IMR-90 (cell line): ENCODE measurements around the gene CYP4F3. TPM values are rescaled to one million over a fixed set of nuclear protein-coding genes. Genes with fewer than 3 reads are reported as not detected.

Source experiments
- ATAC-seq: fragments of 200-7000 bp; cut with Tn5 transposase; 2 replicates; pipeline ENCODE4 v1.9.1; 2020; ENCODE audit warnings: low read depth, mild to moderate bottlenecking, moderate library complexity
- BruUV-seq: library from RNA; stranded (reverse); fragments of 400-500 nt; replicated peaks from 2 replicates; lab custom pipeline; 2021; lab: Mats Ljungman, UMichigan
- CTCF ChIA-PET: fragments of 300-600 bp; formaldehyde crosslinking; extraction: SDS; loops from one replicate; lab custom pipeline; 2021; ENCODE audit warnings: antibody characterized with exemption; lab: Yijun Ruan, JAX
- POLR2A ChIA-PET: fragments of 300-600 bp; sonication (Branson Sonifier 250); formaldehyde crosslinking; loops from one replicate; lab custom pipeline; 2022; ENCODE audit warnings: antibody characterized with exemption; ENCODE audit not compliant: unreplicated experiment; lab: Charles Lee
- DNase-seq: peaks from one replicate; pipeline ENCODE4 v3.0.0; 2013
- H2AFZ ChIP-seq: replicated peaks from 2 replicates; pipeline ENCODE3; 2013; ENCODE audit warnings: low read length, mild to moderate bottlenecking; ENCODE audit not compliant: poor library complexity
- H2AK5ac ChIP-seq: 2 replicates; pipeline ENCODE4 v1.6.1; 2013; ENCODE audit warnings: low read depth, low read length, inconsistent platforms
- H2AK9ac ChIP-seq: replicated peaks from 2 replicates; pipeline ENCODE3; 2013; ENCODE audit warnings: mild to moderate bottlenecking, low read depth, low read length, moderate library complexity; ENCODE audit not compliant: poor library complexity
- H2BK120ac ChIP-seq: 2 replicates; pipeline ENCODE4 v1.6.1; 2013; ENCODE audit warnings: low read depth, low read length, inconsistent platforms
- H2BK15ac ChIP-seq: 3 replicates; pipeline ENCODE4 v1.6.1; 2013; ENCODE audit warnings: low read depth, low read length, inconsistent platforms
- H2BK20ac ChIP-seq: 2 replicates; pipeline ENCODE4 v1.6.1; 2013; ENCODE audit warnings: low read depth, mild to moderate bottlenecking, inconsistent platforms, low read length, moderate library complexity
- H2BK5ac ChIP-seq: 2 replicates; pipeline ENCODE4 v1.6.1; 2013; ENCODE audit warnings: mild to moderate bottlenecking, low read depth, low read length, inconsistent platforms; ENCODE audit not compliant: poor library complexity, severe bottlenecking
- H3K14ac ChIP-seq: replicated peaks from 2 replicates; pipeline ENCODE4 v1.6.1; 2013; ENCODE audit warnings: low read depth, low read length, inconsistent platforms
- H3K18ac ChIP-seq: 2 replicates; pipeline ENCODE4 v1.6.1; 2013; ENCODE audit warnings: low read depth, low read length, control low read depth
- H3K23ac ChIP-seq: 2 replicates; pipeline ENCODE4 v1.6.1; 2013; ENCODE audit warnings: low read depth, low read length, inconsistent platforms
- H3K27ac ChIP-seq: 2 replicates; pipeline ENCODE4 v1.5.1; 2013; ENCODE audit warnings: mild to moderate bottlenecking, control low read depth, low read length; ENCODE audit not compliant: insufficient read depth
- H3K27me3 ChIP-seq: 2 replicates; pipeline ENCODE4 v1.6.1; 2013; ENCODE audit warnings: low read length; ENCODE audit not compliant: control insufficient read depth, insufficient read depth
- H3K36me3 ChIP-seq: 2 replicates; pipeline ENCODE4 v1.6.1; 2013; ENCODE audit warnings: low read length, mixed read lengths; ENCODE audit not compliant: control insufficient read depth, insufficient read depth
- H3K4ac ChIP-seq: 2 replicates; pipeline ENCODE4 v1.6.1; 2013; ENCODE audit warnings: low read depth, low read length, inconsistent platforms
- H3K4me1 ChIP-seq: 2 replicates; pipeline ENCODE4 v1.6.1; 2013; ENCODE audit warnings: low read length, mixed read lengths; ENCODE audit not compliant: control insufficient read depth, insufficient read depth
- H3K4me2 ChIP-seq: 2 replicates; pipeline ENCODE4 v1.6.1; 2013; ENCODE audit warnings: low read depth, mild to moderate bottlenecking, control low read depth, low read length, moderate library complexity
- H3K4me3 ChIP-seq: 2 replicates; pipeline ENCODE4 v1.5.1; 2013; ENCODE audit warnings: low read depth, mild to moderate bottlenecking, control low read depth, low read length, moderate library complexity; ENCODE audit not compliant: insufficient read depth
- H3K56ac ChIP-seq: 2 replicates; pipeline ENCODE4 v1.6.1; 2013; ENCODE audit warnings: low read length, inconsistent platforms; ENCODE audit not compliant: insufficient read depth; ENCODE audit errors: extremely low read depth
- H3K79me1 ChIP-seq, 2 experiments: 2 replicates each; pipeline ENCODE4 v1.6.1; 2013; ENCODE audit warnings: low read length in 2 of 2, inconsistent platforms in 1 of 2, low read depth in 1 of 2
- H3K9ac ChIP-seq: 2 replicates; pipeline ENCODE4 v1.6.1; 2013; ENCODE audit warnings: low read depth, low read length, control low read depth
- H3K9me1 ChIP-seq: 2 replicates; pipeline ENCODE4 v1.6.1; 2013; ENCODE audit warnings: low read length, inconsistent platforms; ENCODE audit not compliant: insufficient read depth
- H3K9me3 ChIP-seq: 2 replicates; pipeline ENCODE4 v1.6.1; 2013; ENCODE audit warnings: low read length; ENCODE audit not compliant: control insufficient read depth, insufficient read depth
- H4K20me1 ChIP-seq: 2 replicates; pipeline ENCODE4 v1.6.1; 2013; ENCODE audit warnings: low read length, inconsistent platforms; ENCODE audit not compliant: insufficient read depth
- H4K5ac ChIP-seq: 2 replicates; pipeline ENCODE4 v1.6.1; 2013; ENCODE audit warnings: mild to moderate bottlenecking, low read depth, low read length, control low read depth
- H4K8ac ChIP-seq, 2 experiments: 2 replicates each; pipeline ENCODE4 v1.6.1; 2013; ENCODE audit warnings: low read depth in 2 of 2, low read length in 2 of 2, control low read depth in 1 of 2, inconsistent platforms in 1 of 2
- H4K91ac ChIP-seq: 2 replicates; pipeline ENCODE4 v1.6.1; 2013; ENCODE audit warnings: low read depth, low read length, inconsistent platforms; ENCODE audit not compliant: insufficient read depth
- BHLHE40 ChIP-seq: fragments of 150-350 bp; IDR thresholded peaks from 2 replicates; pipeline ENCODE4 v1.6.1; 2016; ENCODE audit warnings: mild to moderate bottlenecking, low read depth, low read length
- CEBPB ChIP-seq: IDR thresholded peaks from 2 replicates; pipeline ENCODE4 v1.6.1; 2012; ENCODE audit warnings: low read depth, low read length, improper control_type of control experiment
- CHD1 ChIP-seq: IDR thresholded peaks from 2 replicates; pipeline ENCODE4 v1.6.1; 2012; ENCODE audit warnings: low read depth, low read length, improper control_type of control experiment
- ELK1 ChIP-seq: fragments of 150-350 bp; IDR thresholded peaks from 2 replicates; pipeline ENCODE4 v1.6.1; 2016; ENCODE audit warnings: low read depth, mild to moderate bottlenecking, low read length, moderate library complexity, borderline replicate concordance
- FOS ChIP-seq: fragments of 150-350 bp; IDR thresholded peaks from 2 replicates; pipeline ENCODE4 v1.6.1; 2016; ENCODE audit warnings: low read depth, low read length
- MAFK ChIP-seq: IDR thresholded peaks from 2 replicates; pipeline ENCODE4 v1.6.1; 2012; ENCODE audit warnings: low read depth, low read length, improper control_type of control experiment
- MAZ ChIP-seq: IDR thresholded peaks from 2 replicates; pipeline ENCODE4 v1.6.1; 2012; ENCODE audit warnings: low read depth, mild to moderate bottlenecking, low read length, improper control_type of control experiment, moderate library complexity, borderline replicate concordance
- MXI1 ChIP-seq: IDR thresholded peaks from 2 replicates; pipeline ENCODE4 v1.6.1; 2012; ENCODE audit warnings: low read depth, mild to moderate bottlenecking, low read length, moderate library complexity, borderline replicate concordance
- NFE2L2 ChIP-seq: fragments of 150-350 bp; IDR thresholded peaks from 2 replicates; pipeline ENCODE4 v1.6.1; 2016; ENCODE audit warnings: low read depth, mild to moderate bottlenecking, low read length
- RCOR1 ChIP-seq: IDR thresholded peaks from 2 replicates; pipeline ENCODE4 v1.6.1; 2012; ENCODE audit warnings: mild to moderate bottlenecking, low read length, improper control_type of control experiment; ENCODE audit not compliant: insufficient replicate concordance
- RFX5 ChIP-seq: IDR thresholded peaks from 2 replicates; pipeline ENCODE4 v1.8.0; 2012; ENCODE audit warnings: low read depth, mild to moderate bottlenecking, low read length, moderate library complexity
- SMC3 ChIP-seq: fragments of 150-350 bp; IDR thresholded peaks from 2 replicates; pipeline ENCODE4 v1.6.1; 2016; ENCODE audit warnings: low read depth, mild to moderate bottlenecking, antibody characterized with exemption, low read length, moderate library complexity
- WGBS, 2 experiments: methylation state at CpG; one replicate each; pipeline versions ENCODE4 v1.1.5 to v1.1.7; 2013; ENCODE audit warnings: missing lambda C conversion rate in 2 of 2; ENCODE audit not compliant: insufficient read length in 1 of 2; ENCODE audit errors: extremely low coverage in 2 of 2; 5-methylcytosine and 5-hydroxymethylcytosine counted together
- dilution Hi-C: fragments of 300-500 bp; cut with HindIII; formaldehyde crosslinking; loops from one replicate; pipeline ENCODE4 v1.14.3; 2018; ENCODE audit warnings: low sequenced_read_pairs; ENCODE audit not compliant: unreplicated experiment
- in situ Hi-C: fragments of 300-500 bp; cut with MboI; formaldehyde crosslinking; loops from 3 replicates; pipeline ENCODE4 v1.14.3; 2019; ENCODE audit warnings: low sequenced_read_pairs, inconsistent platforms, mixed read lengths
- intact Hi-C: fragments of 100-400 bp; cut with micrococcal nuclease; formaldehyde crosslinking; loops from 2 replicates; pipeline ENCODE4 v1.10.0; 2022
- polyA plus RNA-seq, 3 experiments: library from polyadenylated mRNA; depleted of rRNA; stranded (reverse); fragments of >200 nt; gene quantifications; 2 replicates each; pipeline ENCODE4 v1.2.3, GENCODE V29; 2012; ENCODE audit warnings: low replicate concordance in 1 of 3
- total RNA-seq: library from RNA; depleted of rRNA; stranded (reverse); fragments of >200 nt; gene quantifications from 2 replicates; pipeline ENCODE4 v1.2.3, GENCODE V29; 2012
- TF ChIP-seq, protein P1 (sequence below): conservative IDR thresholded peaks from 2 replicates; pipeline ENCODE4 v1.5.1; 2012; ENCODE audit warnings: mild to moderate bottlenecking, low read depth, low read length, improper control_type of control experiment
- TF ChIP-seq, protein P2 (sequence below): fragments of 150-350 bp; IDR thresholded peaks from 2 replicates; pipeline ENCODE4 v1.6.1; 2017; ENCODE audit warnings: mild to moderate bottlenecking, antibody characterized with exemption, low read length, low read depth

The CYP4F3 gene
- total and polyA plus RNA-seq, 2 of the 4 experiments (the other 2 are of a cell fraction), result not detected

DNA sequence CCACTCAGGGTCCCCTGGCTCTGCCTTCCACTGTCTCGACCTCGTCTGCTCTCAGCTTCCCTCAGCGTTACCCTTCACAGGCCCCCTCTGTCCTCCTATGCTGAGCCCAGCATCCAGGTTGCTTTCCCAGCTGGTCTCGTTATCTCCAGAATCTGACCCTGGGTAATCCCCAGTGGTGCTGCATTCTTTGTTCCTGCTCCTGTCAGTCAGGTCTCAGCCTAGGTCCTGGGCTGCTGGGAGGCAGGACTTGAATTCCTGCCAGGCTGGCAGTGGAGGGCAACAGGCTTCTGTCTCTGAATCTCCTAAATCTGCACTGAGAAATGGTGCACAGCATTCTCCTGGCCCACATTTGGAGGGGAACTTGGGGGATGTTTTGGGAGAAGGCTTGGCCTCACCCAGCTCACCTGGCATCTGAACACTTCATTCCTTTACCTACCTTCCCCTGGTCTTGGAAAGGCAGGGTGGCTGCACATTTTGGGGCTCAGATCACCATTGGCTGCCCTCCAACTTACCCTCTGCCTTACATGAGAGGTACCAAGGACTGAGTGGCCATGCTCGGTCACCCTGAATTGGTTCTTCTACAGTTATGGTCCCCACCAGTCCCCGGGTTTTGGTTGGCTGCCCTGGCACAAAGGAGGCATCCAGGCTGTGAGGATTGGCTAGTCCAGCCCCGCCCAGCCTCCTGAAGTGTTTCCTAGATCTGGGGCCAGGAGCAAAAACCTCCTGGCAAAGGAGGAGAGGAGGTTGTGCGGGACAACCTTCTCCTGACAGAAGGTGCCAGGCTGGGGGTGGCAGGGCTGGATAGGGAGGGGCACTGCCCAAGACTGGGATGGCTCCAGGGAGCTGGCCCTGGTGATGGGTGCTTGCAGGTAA lies 26.0 kb upstream of the CYP4F3 start, which contains the start of gene CYP4F8:
Gene CYP4F8, plus strand, starts transcription at position 712 of the 873 bp plus-strand sequence. CDS start 399 bp downstream, outside the sequence.
- Histone ChIP-seq H2AFZ (no peak within 1 kb of the TSS), H3K4me2 (no peak within 1 kb of the TSS), H3K23ac (no peak within 1 kb of the TSS), H4K8ac (no peak within 1 kb of the TSS), H3K9ac (no peak within 1 kb of the TSS), H2BK20ac (no peak within 1 kb of the TSS), H3K9me3 (peaks cover 18% of the 10 kb centered on the region; the same call in 1 of the 2 replicates), H3K14ac (no peak within 1 kb of the TSS), H2AK9ac (no peak within 1 kb of the TSS), H3K56ac (no peak within 1 kb of the TSS), H2BK120ac (no peak within 1 kb of the TSS), H3K18ac (no peak within 1 kb of the TSS), H4K91ac (no peak within 1 kb of the TSS), H4K5ac (no peak within 1 kb of the TSS), H3K4me3 (no peak within 1 kb of the TSS), H3K36me3 (no peaks in the 10 kb centered on the region), H2BK15ac (no peak within 1 kb of the TSS), H3K4me1 (no peaks in the 10 kb centered on the region), H3K27ac (no peak within 1 kb of the TSS), H3K9me1 (no peaks in the 10 kb centered on the region), H3K4ac (no peak within 1 kb of the TSS), H2BK5ac (no peak within 1 kb of the TSS), H3K79me1 (no peaks in the 10 kb centered on the region), H4K20me1 (no peaks in the 10 kb centered on the region), H3K27me3 (no peaks in the 10 kb centered on the region), H2AK5ac (no peak within 1 kb of the TSS)
- DNase-seq (no peak), ATAC-seq (no peak)
- no TSS peak for BruUV-seq
- CTCF ChIA-PET, result interaction anchor here (0.6 kb wide), 1 partner anchor 727 kb away, joined by 3 read pairs; no protein-coding TSS in a partner anchor
- intact Hi-C loops (no loop called here), in situ Hi-C loops (no loop called here), dilution Hi-C loops (no loop called here)
- POLR2A ChIA-PET, result no interaction called here
- 12% methylated on average over 5 of the region's 8 CpGs; no CpG with 5 or more reads in 1 of the 2 experiments for WGBS, 2 experiments
- TF ChIP-seq, protein P1, sequence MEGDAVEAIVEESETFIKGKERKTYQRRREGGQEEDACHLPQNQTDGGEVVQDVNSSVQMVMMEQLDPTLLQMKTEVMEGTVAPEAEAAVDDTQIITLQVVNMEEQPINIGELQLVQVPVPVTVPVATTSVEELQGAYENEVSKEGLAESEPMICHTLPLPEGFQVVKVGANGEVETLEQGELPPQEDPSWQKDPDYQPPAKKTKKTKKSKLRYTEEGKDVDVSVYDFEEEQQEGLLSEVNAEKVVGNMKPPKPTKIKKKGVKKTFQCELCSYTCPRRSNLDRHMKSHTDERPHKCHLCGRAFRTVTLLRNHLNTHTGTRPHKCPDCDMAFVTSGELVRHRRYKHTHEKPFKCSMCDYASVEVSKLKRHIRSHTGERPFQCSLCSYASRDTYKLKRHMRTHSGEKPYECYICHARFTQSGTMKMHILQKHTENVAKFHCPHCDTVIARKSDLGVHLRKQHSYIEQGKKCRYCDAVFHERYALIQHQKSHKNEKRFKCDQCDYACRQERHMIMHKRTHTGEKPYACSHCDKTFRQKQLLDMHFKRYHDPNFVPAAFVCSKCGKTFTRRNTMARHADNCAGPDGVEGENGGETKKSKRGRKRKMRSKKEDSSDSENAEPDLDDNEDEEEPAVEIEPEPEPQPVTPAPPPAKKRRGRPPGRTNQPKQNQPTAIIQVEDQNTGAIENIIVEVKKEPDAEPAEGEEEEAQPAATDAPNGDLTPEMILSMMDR, result no peak
- no peak for TF ChIP-seq CHD1
- no peak for TF ChIP-seq RCOR1
- no peak for TF ChIP-seq FOS
- TF ChIP-seq MXI1, result no peak
- TF ChIP-seq SMC3, result no peak
- TF ChIP-seq, protein P2, sequence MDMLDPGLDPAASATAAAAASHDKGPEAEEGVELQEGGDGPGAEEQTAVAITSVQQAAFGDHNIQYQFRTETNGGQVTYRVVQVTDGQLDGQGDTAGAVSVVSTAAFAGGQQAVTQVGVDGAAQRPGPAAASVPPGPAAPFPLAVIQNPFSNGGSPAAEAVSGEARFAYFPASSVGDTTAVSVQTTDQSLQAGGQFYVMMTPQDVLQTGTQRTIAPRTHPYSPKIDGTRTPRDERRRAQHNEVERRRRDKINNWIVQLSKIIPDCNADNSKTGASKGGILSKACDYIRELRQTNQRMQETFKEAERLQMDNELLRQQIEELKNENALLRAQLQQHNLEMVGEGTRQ, result no peak
- no peak for TF ChIP-seq ELK1
- no peak for TF ChIP-seq NFE2L2
- TF ChIP-seq MAFK, result no peak
- TF ChIP-seq MAZ, result no peak
- TF ChIP-seq BHLHE40, result no peak
- no peak for TF ChIP-seq CEBPB
- no peak for TF ChIP-seq RFX5
